Activated T-helper 2 cell treated with anti-CD3 and anti-CD28 coated beads, Interferon-gamma antibody, Interleukin-2, Interleukin-4, amounts not matched to agents 10 μg/mL and 5 μg/mL and 100 μg/mL, durations not matched to agents 14 hours and 24 hours and 36 hours (primary cell): ENCODE measurements around the gene ATF7IP. TPM values are rescaled to one million over a fixed set of nuclear protein-coding genes. Genes with fewer than 3 reads are reported as not detected.

Experiments used
- DNase-seq: peaks from one replicate; pipeline ENCODE4 v3.0.0; 2021; ENCODE audit warnings: low spot score
- H3K27ac Mint-ChIP-seq: one replicate; pipeline ENCODE4 v1.8.0; 2021; ENCODE audit warnings: mixed read lengths
- H3K27me3 Mint-ChIP-seq: one replicate; pipeline ENCODE4 v1.8.0; 2021; ENCODE audit warnings: low read depth, mixed read lengths
- H3K36me3 Mint-ChIP-seq: one replicate; pipeline ENCODE4 v1.8.0; 2021; ENCODE audit warnings: low read depth, mixed read lengths
- H3K4me1 Mint-ChIP-seq: one replicate; pipeline ENCODE4 v1.8.0; 2021; ENCODE audit warnings: low read depth, mixed read lengths
- H3K4me3 Mint-ChIP-seq: one replicate; pipeline ENCODE4 v1.8.0; 2021; ENCODE audit warnings: low read depth, mild to moderate bottlenecking, moderate library complexity, mixed read lengths
- H3K9me3 Mint-ChIP-seq: one replicate; pipeline ENCODE4 v1.8.0; 2021; ENCODE audit warnings: mixed read lengths
- intact Hi-C: fragments of 100-400 bp; cut with micrococcal nuclease; formaldehyde crosslinking; loops from one replicate; pipeline ENCODE4 v1.15.1; 2023
- total RNA-seq: library from RNA; stranded (reverse); gene quantifications from 2 replicates; pipeline ENCODE4 v1.2.3, GENCODE V29; 2022

Gene ATF7IP
- total RNA-seq, 1 donor from 2014 or later = 82.1 TPM

GRCh38 chr12:14479004-14479403, 113.5 kb downstream of the ATF7IP start:
- Mint-ChIP-seq H3K9me3 (peaks cover 17% of the 10 kb centered on the region), H3K4me1 (peaks cover 10% of the 10 kb centered on the region), H3K4me3 (no peak overlapping the region), H3K27ac (peak overlapping the region; percentile 38), H3K27me3 (no peaks in the 10 kb centered on the region), H3K36me3 (peaks cover 91% of the 10 kb centered on the region)
- intact Hi-C loops = loop anchor here (2.0 kb wide), 2 partner anchors 26 to 112 kb away; no protein-coding TSS in a partner anchor
- no peak for DNase-seq

- Mint-ChIP-seq H3K9me3 (no peaks in the 10 kb centered on the region), H3K27ac (no peak overlapping the region), H3K4me1 (peaks cover 10% of the 10 kb centered on the region), H3K36me3 (peaks cover 90% of the 10 kb centered on the region), H3K4me3 (no peak overlapping the region), H3K27me3 (no peaks in the 10 kb centered on the region)
- no peak for DNase-seq
- intact Hi-C loops = no loop called here
Measured at GRCh38 chr12:14481201-14481600, 115.7 kb downstream of the ATF7IP start.

DNA sequence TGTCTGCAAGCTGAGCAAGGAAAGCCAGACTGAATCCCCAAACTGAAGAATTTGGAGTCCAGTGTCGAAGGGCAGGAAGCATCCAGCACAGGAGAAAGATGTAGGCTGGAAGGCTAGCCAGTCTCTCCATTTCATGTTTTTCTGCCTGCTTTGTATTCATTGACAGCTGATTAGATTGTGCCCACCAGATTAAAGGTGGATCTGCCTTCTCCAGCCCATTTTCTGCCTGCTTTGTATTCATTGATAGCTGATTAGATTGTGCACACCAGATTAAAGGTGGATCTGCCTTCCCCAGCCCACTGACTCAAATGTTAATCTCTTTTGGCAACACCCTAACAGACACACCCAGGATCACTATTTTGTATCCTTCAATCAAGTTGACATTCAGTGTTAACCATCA, 116.9 kb downstream of the ATF7IP start:
- H3K27ac Mint-ChIP-seq = no peak overlapping the region
- peaks cover 10% of the 10 kb centered on the region for H3K4me1 Mint-ChIP-seq
- H3K4me3 Mint-ChIP-seq = no peak overlapping the region
- H3K36me3 Mint-ChIP-seq = peaks cover 89% of the 10 kb centered on the region
- intact Hi-C loops = no loop called here
- no peaks in the 10 kb centered on the region for H3K27me3 Mint-ChIP-seq
- DNase-seq = no peak
- no peaks in the 10 kb centered on the region for H3K9me3 Mint-ChIP-seq

DNA sequence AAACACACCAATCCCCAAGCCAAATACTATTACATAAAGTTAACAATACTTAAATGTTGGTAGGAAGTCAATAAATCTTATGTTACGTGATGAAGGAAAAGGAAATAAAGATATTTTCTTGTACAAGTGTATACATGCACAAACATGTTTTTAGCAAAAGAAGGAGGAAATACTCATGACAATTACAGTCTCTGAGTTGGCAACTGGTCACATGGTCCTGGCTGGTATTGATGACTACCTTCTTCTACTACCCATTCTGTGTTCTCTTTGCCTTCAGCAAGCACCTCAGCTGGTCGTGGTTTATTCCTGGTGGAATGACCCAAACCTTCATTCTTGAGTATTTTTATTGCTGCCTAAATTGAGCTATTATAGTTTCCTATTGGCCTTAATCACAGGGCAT, 117.4 kb downstream of the ATF7IP start:
- H3K27ac Mint-ChIP-seq = peak overlapping the region; percentile 40
- DNase-seq = no peak
- no peak overlapping the region for H3K4me3 Mint-ChIP-seq
- peaks cover 89% of the 10 kb centered on the region for H3K36me3 Mint-ChIP-seq
- intact Hi-C loops = no loop called here
- no peaks in the 10 kb centered on the region for H3K9me3 Mint-ChIP-seq
- H3K27me3 Mint-ChIP-seq = no peaks in the 10 kb centered on the region
- peaks cover 10% of the 10 kb centered on the region for H3K4me1 Mint-ChIP-seq

- DNase-seq = no peak
- intact Hi-C loops = no loop called here
- Mint-ChIP-seq H3K9me3 (no peaks in the 10 kb centered on the region), H3K4me3 (no peak overlapping the region), H3K27ac (no peak overlapping the region), H3K36me3 (peaks cover 90% of the 10 kb centered on the region), H3K4me1 (peaks cover 7% of the 10 kb centered on the region), H3K27me3 (no peaks in the 10 kb centered on the region)
Measured at GRCh38 chr12:14495326-14495725, 129.8 kb downstream of the ATF7IP start.

DNA sequence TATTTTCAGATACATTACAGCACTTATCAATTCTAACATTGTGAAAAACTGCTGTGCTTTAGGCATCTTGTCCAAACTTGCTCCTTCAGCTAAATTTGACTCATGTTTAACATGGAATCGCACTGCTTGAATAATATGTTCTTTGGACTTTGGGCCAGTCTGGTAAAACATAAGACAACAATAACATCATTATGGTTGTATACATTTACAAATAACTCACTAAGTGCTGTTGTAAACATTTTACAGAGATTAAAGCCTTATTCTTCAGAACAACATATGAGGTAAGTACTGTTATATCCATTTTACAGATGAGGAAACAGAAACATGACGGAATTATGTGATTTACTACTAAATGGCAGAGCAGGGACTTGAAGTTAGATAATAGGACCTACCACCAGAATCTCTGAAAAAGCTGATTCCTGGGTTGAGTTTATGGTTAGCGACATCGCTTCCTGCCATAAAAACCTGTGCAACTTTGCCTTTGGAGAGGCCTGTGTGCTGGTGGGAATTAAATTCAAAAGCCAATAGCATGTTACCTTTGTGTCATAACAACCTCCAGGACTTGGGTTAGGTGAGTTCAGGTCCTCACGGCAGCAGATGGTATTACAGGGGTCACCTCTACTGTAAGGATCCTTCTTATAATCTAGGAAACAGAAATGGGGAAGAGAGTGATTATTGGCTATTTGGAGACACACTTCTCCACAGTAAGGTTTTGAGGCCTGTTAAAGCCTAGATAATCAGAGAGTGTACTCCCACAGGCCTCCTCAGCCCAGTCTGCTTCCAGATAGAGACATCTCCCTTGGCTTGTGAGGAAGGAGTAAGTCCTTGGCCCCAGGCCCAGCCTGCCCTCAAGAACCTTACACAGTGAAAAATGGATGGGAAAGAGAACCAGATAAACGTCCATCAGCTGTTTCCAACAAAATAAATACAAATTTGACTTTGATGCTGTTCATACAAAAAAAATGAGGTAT, 140.4 kb downstream of the ATF7IP start:
- Mint-ChIP-seq H3K9me3 (no peaks in the 10 kb centered on the region), H3K4me1 (no peaks in the 10 kb centered on the region), H3K27ac (no peak overlapping the region), H3K4me3 (no peak overlapping the region), H3K27me3 (no peaks in the 10 kb centered on the region), H3K36me3 (peaks cover 31% of the 10 kb centered on the region)
- no peak for DNase-seq
- intact Hi-C loops = no loop called here

- H3K4me3 Mint-ChIP-seq = no peak overlapping the region
- H3K36me3 Mint-ChIP-seq = no peaks in the 10 kb centered on the region
- H3K27me3 Mint-ChIP-seq = no peaks in the 10 kb centered on the region
- DNase-seq = no peak
- H3K27ac Mint-ChIP-seq = no peak overlapping the region
- no peaks in the 10 kb centered on the region for H3K4me1 Mint-ChIP-seq
- H3K9me3 Mint-ChIP-seq = no peaks in the 10 kb centered on the region
- intact Hi-C loops = no loop called here
Measured at GRCh38 chr12:14510574-14510973, 145.1 kb downstream of the ATF7IP start.

- Mint-ChIP-seq H3K36me3 (no peaks in the 10 kb centered on the region), H3K27ac (no peak overlapping the region), H3K4me1 (no peaks in the 10 kb centered on the region), H3K4me3 (no peak overlapping the region), H3K9me3 (no peaks in the 10 kb centered on the region), H3K27me3 (no peaks in the 10 kb centered on the region)
- intact Hi-C loops = no loop called here
- no peak for DNase-seq
Measured at GRCh38 chr12:14514154-14514842, 148.8 kb downstream of the ATF7IP start.

GRCh38 chr12:14514946-14515345, 149.5 kb downstream of the ATF7IP start:
- Mint-ChIP-seq H3K36me3 (no peaks in the 10 kb centered on the region), H3K27ac (no peak overlapping the region), H3K9me3 (peaks cover 4% of the 10 kb centered on the region), H3K4me1 (no peaks in the 10 kb centered on the region), H3K4me3 (no peak overlapping the region), H3K27me3 (no peaks in the 10 kb centered on the region)
- no peak for DNase-seq
- intact Hi-C loops = no loop called here

DNA sequence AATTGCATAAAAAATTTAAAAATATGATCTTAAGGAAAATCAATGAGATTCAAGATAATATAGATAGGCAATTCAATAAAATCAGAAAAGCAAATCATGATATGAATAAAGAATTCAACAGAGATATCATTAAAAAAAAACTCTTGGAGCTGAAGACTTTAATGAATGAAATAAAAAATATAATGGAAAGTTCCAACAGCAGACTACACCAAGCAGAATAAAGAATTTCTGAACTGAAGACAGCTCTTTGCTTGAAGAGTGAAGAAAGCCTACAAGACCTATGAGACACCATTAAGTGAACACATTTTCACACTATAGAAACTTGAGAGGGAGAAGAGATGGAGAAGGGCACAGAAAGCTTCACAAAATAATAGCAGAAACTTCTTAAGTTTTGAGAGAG, 156.3 kb downstream of the ATF7IP start:
- intact Hi-C loops = no loop called here
- Mint-ChIP-seq H3K9me3 (peaks cover 44% of the 10 kb centered on the region), H3K4me1 (no peaks in the 10 kb centered on the region), H3K27ac (no peak overlapping the region), H3K36me3 (no peaks in the 10 kb centered on the region), H3K4me3 (no peak overlapping the region), H3K27me3 (no peaks in the 10 kb centered on the region)
- no peak for DNase-seq

GRCh38 chr12:14525964-14526363, 160.5 kb downstream of the ATF7IP start:
- DNase-seq = no peak
- Mint-ChIP-seq H3K27ac (no peak overlapping the region), H3K9me3 (peaks cover 38% of the 10 kb centered on the region), H3K4me1 (no peaks in the 10 kb centered on the region), H3K4me3 (no peak overlapping the region), H3K27me3 (peaks cover 8% of the 10 kb centered on the region), H3K36me3 (no peaks in the 10 kb centered on the region)
- intact Hi-C loops = no loop called here

DNA sequence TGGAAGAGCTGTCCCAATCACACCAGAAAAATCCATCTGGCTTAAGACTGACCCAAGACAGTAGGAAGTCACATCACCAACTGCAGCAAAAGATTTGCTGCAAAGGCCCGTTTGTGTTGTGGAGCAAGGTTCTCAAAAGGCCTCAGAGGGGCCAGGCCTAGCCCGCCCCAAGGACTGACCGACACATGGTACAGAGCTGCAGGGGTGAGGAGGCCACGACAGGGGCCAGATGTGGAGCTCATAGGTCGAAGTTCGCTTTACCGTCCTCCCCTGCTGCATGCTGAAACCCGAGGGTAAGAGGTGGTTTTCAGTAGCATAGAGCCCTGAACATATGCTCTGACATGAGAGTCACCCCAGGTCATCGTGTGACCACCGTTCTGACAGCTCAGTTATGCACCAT, 166.7 kb downstream of the ATF7IP start:
- H3K27me3 Mint-ChIP-seq = peaks cover 8% of the 10 kb centered on the region
- intact Hi-C loops = no loop called here
- no peaks in the 10 kb centered on the region for H3K4me1 Mint-ChIP-seq
- H3K9me3 Mint-ChIP-seq = no peaks in the 10 kb centered on the region
- DNase-seq = no peak
- no peak overlapping the region for H3K4me3 Mint-ChIP-seq
- no peaks in the 10 kb centered on the region for H3K36me3 Mint-ChIP-seq
- no peak overlapping the region for H3K27ac Mint-ChIP-seq

DNA sequence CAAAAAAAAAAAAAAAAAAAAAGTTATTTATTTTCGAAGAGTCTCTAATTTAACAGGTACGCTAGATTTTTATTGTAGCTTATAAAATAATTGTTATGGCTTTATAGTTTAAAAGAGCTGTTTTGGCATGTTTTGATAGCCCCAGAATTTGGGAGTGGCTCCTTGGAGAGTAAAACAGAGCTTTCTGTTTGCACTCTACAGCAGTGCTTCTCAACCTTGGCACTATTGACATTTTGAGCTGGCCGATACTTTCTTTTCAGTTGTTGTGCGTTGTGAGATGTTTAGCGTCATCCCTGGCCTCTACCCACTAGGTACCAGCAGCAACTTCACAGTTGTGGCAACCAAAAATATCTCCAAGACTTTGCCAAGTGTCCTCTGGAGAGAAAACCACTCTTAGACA, 171.6 kb downstream of the ATF7IP start:
- H3K27ac Mint-ChIP-seq = no peak overlapping the region
- intact Hi-C loops = no loop called here
- peaks cover 1% of the 10 kb centered on the region for H3K27me3 Mint-ChIP-seq
- no peak for DNase-seq
- no peaks in the 10 kb centered on the region for H3K4me1 Mint-ChIP-seq
- H3K4me3 Mint-ChIP-seq = no peak overlapping the region
- H3K36me3 Mint-ChIP-seq = no peaks in the 10 kb centered on the region
- no peaks in the 10 kb centered on the region for H3K9me3 Mint-ChIP-seq
